ENCODE results near the gene SETD7.
"Not testable (repeated sequence)": the region's sequence is repeated elsewhere in the genome, so short reads cannot be mapped to it uniquely, and the experiment has no call there.

SETD7 gene

GRCh38 chr4:139468756-139469155 lies 87.3 kb downstream of the SETD7 start:
- not testable (repeated sequence) for DNase-seq (ENCODE audit: low read depth, low spot score)

GRCh38 chr4:139465922-139466321 lies 90.1 kb downstream of the SETD7 start:
- DNase-seq (ENCODE audit: low read depth, low spot score) = no peak

GRCh38 chr4:139464512-139464911 lies 91.5 kb downstream of the SETD7 start:
- not testable (repeated sequence) for DNase-seq (ENCODE audit: low read depth, low spot score)

GRCh38 chr4:139461022-139461628 lies 94.9 kb downstream of the SETD7 start:
- DNase-seq (ENCODE audit: low read depth, low spot score) = no peak

- DNase-seq (ENCODE audit: low read depth, low spot score) = no peak
Measured at GRCh38 chr4:139460565-139460964, 95.5 kb downstream of the SETD7 start.

GRCh38 chr4:139458999-139459398 lies 97.0 kb downstream of the SETD7 start:
- DNase-seq (ENCODE audit: low read depth, low spot score) = peak; percentile 25

GRCh38 chr4:139458543-139458942 lies 97.5 kb downstream of the SETD7 start:
- DNase-seq (ENCODE audit: low read depth, low spot score) = no peak

- DNase-seq (ENCODE audit: low read depth, low spot score) = no peak
Measured at GRCh38 chr4:139457318-139457717, 98.7 kb downstream of the SETD7 start.

GRCh38 chr4:139455126-139455538 lies 100.9 kb downstream of the SETD7 start:
- peak; percentile 36 for DNase-seq (ENCODE audit: low read depth, low spot score)

- DNase-seq (ENCODE audit: low read depth, low spot score) = no peak
Measured at GRCh38 chr4:139454111-139455045, 101.6 kb downstream of the SETD7 start, which contains the start of gene RAB33B. Gene RAB33B (plus strand): TSS chr4:139454121. CDS start chr4:139454196, 75 bp downstream.

GRCh38 chr4:139453371-139454110 lies 102.5 kb downstream of the SETD7 start:
- DNase-seq (ENCODE audit: low read depth, low spot score) = peak; percentile 98

- DNase-seq (ENCODE audit: low read depth, low spot score) = no peak
Measured at GRCh38 chr4:139453041-139453370, 103.0 kb downstream of the SETD7 start.

GRCh38 chr4:139451997-139452396 lies 104.0 kb downstream of the SETD7 start:
- DNase-seq (ENCODE audit: low read depth, low spot score) = no peak

GRCh38 chr4:139450586-139450985 lies 105.4 kb downstream of the SETD7 start:
- no peak for DNase-seq (ENCODE audit: low read depth, low spot score)

- not testable (repeated sequence) for DNase-seq (ENCODE audit: low read depth, low spot score)
Measured at GRCh38 chr4:139447078-139447477, 108.9 kb downstream of the SETD7 start.

Measured in ELF-1 (cell line).